Ishikawa (cell line): ENCODE measurements around the gene CEP128.

ENCODE experiments used
- CEBPB ChIP-seq: IDR thresholded peaks from 2 replicates; pipeline ENCODE4 v1.6.1; 2012
- CREB1 ChIP-seq: IDR thresholded peaks from 2 replicates; pipeline ENCODE4 v1.6.1; 2012; ENCODE audit warnings: low read depth
- EGR1 ChIP-seq: IDR thresholded peaks from 2 replicates; pipeline ENCODE4 v1.6.1; 2012
- EP300 ChIP-seq: IDR thresholded peaks from 2 replicates; pipeline ENCODE4 v1.6.1; 2012; ENCODE audit warnings: borderline replicate concordance
- FOXM1 ChIP-seq: IDR thresholded peaks from 2 replicates; pipeline ENCODE4 v1.6.1; 2012; ENCODE audit warnings: low read depth, borderline replicate concordance
- MAX ChIP-seq: IDR thresholded peaks from 2 replicates; pipeline ENCODE4 v1.6.1; 2012
- NFIC ChIP-seq: IDR thresholded peaks from 2 replicates; pipeline ENCODE4 v1.6.1; 2012
- RAD21 ChIP-seq: IDR thresholded peaks from 2 replicates; pipeline ENCODE4 v1.6.1; 2012; ENCODE audit warnings: low read depth
- REST ChIP-seq: IDR thresholded peaks from 2 replicates; pipeline ENCODE4 v1.6.1; 2012; ENCODE audit warnings: low read depth, mild to moderate bottlenecking
- TAF1 ChIP-seq: IDR thresholded peaks from 2 replicates; pipeline ENCODE4 v1.6.1; 2012; ENCODE audit warnings: low read depth, mild to moderate bottlenecking
- TCF12 ChIP-seq: IDR thresholded peaks from 2 replicates; pipeline ENCODE4 v1.6.1; 2012; ENCODE audit warnings: low read depth
- USF1 ChIP-seq: IDR thresholded peaks from 2 replicates; pipeline ENCODE4 v1.6.1; 2012
- YY1 ChIP-seq: IDR thresholded peaks from 2 replicates; pipeline ENCODE4 v1.6.1; 2012; ENCODE audit warnings: low read depth
- ZBTB7A ChIP-seq: IDR thresholded peaks from 2 replicates; pipeline ENCODE4 v1.6.1; 2012; ENCODE audit warnings: low read depth

- TF ChIP-seq EGR1 (no peak), REST (no peak), CREB1 (no peak), YY1 (no peak), CEBPB (no peak), FOXM1 (no peak), USF1 (no peak), TAF1 (no peak), RAD21 (no peak), NFIC (no peak), TCF12 (no peak), MAX (no peak), EP300 (no peak), ZBTB7A (no peak)
These were observed 370.6 kb downstream of the CEP128 start for GRCh38 chr14:80570930-80571298.
